ENCODE measurements around the gene BNIP2. TPM values are rescaled to one million over a fixed set of nuclear protein-coding genes. Genes with fewer than 3 reads are reported as not detected.

Gene BNIP2
- total RNA-seq, 1 experiment from 2014 or later: 53.1 TPM

- H3K9ac ChIP-seq (ENCODE audit: low read length): no peak overlapping the region
- peaks cover 35 to 56% of the 10 kb centered on the region in 2 experiments for H3K36me3 ChIP-seq (ENCODE audit: control insufficient read depth in 1 of 2, insufficient read depth in 2 of 2, low read length in 2 of 2)
Observed at GRCh38 chr15:59678620-59679019, 10.5 kb downstream of the BNIP2 start.

More at GRCh38 chr15:59678620-59679019, 10.5 kb downstream of the BNIP2 start:
- Histone ChIP-seq H3K4me2 (ENCODE audit: low read length) (no peak overlapping the region), H4K20me1 (ENCODE audit: insufficient read depth) (no peaks in the 10 kb centered on the region; the same call in 1 of the 2 replicates), H3K9me3 (ENCODE audit: control insufficient read depth in 1 of 2, insufficient read depth in 1 of 2, low read depth in 1 of 2, low read length in 2 of 2) (no peaks in the 10 kb centered on the region), H2AFZ (ENCODE audit: low read depth, low read length, poor library complexity, severe bottlenecking) (no peak overlapping the region), H3K79me2 (ENCODE audit: insufficient read depth, low read length) (peaks cover 23% of the 10 kb centered on the region), H3K27ac (ENCODE audit: low read depth, low read length) (no peak overlapping the region), H3K27me3 (ENCODE audit: insufficient read depth, low read length) (no peaks in the 10 kb centered on the region), H3K9me2 (ENCODE audit: insufficient read depth) (no peaks in the 10 kb centered on the region), H3K4me3 (replicated peaks in 1 of 2; ENCODE audit: low read depth in 1 of 2, low read length in 2 of 2) (no peak overlapping the region), H3K4me1 (ENCODE audit: control insufficient read depth in 1 of 2, insufficient read depth in 2 of 2, low read length in 2 of 2) (no peaks in the 10 kb centered on the region)
- ATAC-seq (no peak), DNase-seq (ENCODE audit: low read depth, low spot score) (no peak)
- RAD21 ChIA-PET (ENCODE audit: low non-redundant PET in 1 of 2, low total read pairs in 2 of 2, uncharacterized antibody in 2 of 2, unreplicated experiment in 2 of 2): no interaction called here
- no peak for TF ChIP-seq SIN3A (IDR thresholded peaks at IDR 0.05; ENCODE audit: low read depth)
- no peak for TF ChIP-seq ZNF274 (IDR thresholded peaks at IDR 0.05; ENCODE audit: low read depth, low read length)
- TF ChIP-seq ELF1 (IDR thresholded peaks at IDR 0.05; ENCODE audit: borderline replicate concordance, low read depth): no peak
- TF ChIP-seq EZH2 (IDR thresholded peaks at IDR 0.05): no peak
- no peak for TF ChIP-seq FOSL1 (IDR thresholded peaks at IDR 0.05; ENCODE audit: low read depth)
- TF ChIP-seq MAX (IDR thresholded peaks at IDR 0.05): no peak
- TF ChIP-seq TCF7L2 (IDR thresholded peaks at IDR 0.05; ENCODE audit: borderline replicate concordance, extremely low read depth, insufficient read depth, insufficient read length): no peak
- TF ChIP-seq EGR1 (IDR thresholded peaks at IDR 0.05; ENCODE audit: low read depth): no peak
- TF ChIP-seq SRF (IDR thresholded peaks at IDR 0.05; ENCODE audit: low read depth): no peak
- TF ChIP-seq SP1 (IDR thresholded peaks at IDR 0.05; ENCODE audit: low read depth): no peak
- TF ChIP-seq ZFX (IDR thresholded peaks at IDR 0.05): no peak
- TF ChIP-seq POLR2AphosphoS5 (IDR thresholded peaks at IDR 0.05; ENCODE audit: low read depth, low read length): no peak
- TF ChIP-seq YY1 (IDR thresholded peaks at IDR 0.05; ENCODE audit: extremely low read depth, insufficient replicate concordance, low read depth, low read length): no peak
- TF ChIP-seq POLR2A (IDR thresholded peaks at IDR 0.05; ENCODE audit: borderline replicate concordance, extremely low read depth, insufficient read depth, insufficient read length): no peak
- TF ChIP-seq JUND (IDR thresholded peaks at IDR 0.05): no peak
- no peak for TF ChIP-seq ATF3 (IDR thresholded peaks at IDR 0.05)
- TF ChIP-seq CTCF (IDR thresholded peaks at IDR 0.05 in 2 of 3, conservative IDR thresholded peaks at IDR 0.05 in 1 of 3; ENCODE audit: borderline replicate concordance in 1 of 3, insufficient read depth in 1 of 3, low read depth in 2 of 3, low read length in 2 of 3): no peak
- no peak for TF ChIP-seq CEBPB (IDR thresholded peaks at IDR 0.05; ENCODE audit: low read depth)
- TF ChIP-seq RAD21 (IDR thresholded peaks at IDR 0.05; ENCODE audit: low read depth): no peak
- POLR2A ChIA-PET: no interaction called here
- BruUV-seq (replicated peaks): no TSS peak
- intact Hi-C loops (cut with micrococcal nuclease): no loop called here
- CTCF ChIA-PET: no interaction called here

Measured in HCT116 (cell line).